ENCODE results near the gene CSAD. TPM values are rescaled to one million over a fixed set of nuclear protein-coding genes. Genes with fewer than 3 reads are reported as not detected.

Gene CSAD
- polyA plus RNA-seq, 1 experiment: 30.7 TPM

DNA sequence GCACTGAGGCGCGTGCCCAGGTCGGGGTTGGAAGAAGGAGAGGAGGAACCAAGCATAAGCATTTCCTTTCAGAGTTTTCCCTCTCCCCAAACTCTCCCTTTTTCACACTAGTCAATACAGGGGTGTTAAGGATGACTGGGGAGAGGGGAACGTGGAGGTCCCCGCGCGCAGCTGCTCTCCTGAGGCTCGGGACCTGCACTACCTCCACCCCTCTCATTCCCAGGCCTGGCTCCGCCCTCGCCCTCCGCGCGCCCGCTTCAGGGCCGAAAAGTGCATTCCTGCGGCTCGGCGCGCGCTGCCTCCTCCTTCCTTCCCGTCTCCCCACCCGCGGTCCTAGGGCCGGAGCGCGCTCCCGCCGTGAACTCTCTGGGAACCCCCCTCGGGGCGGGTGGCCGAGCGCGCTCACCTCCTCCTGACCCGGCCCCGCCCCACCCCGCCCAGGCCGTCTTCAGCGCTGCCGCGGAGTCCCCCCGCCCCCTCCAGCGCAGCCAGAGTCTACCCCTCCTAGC is 40.0 kb upstream of the CSAD start:
- CTCF ChIA-PET: interaction anchor here (1.1 to 1.5 kb wide), 3 partner anchors 11 to 71 kb away, joined by 3 to 5 read pairs (median 5); no protein-coding TSS in a partner anchor
- POLR2A ChIA-PET: no interaction called here

DNA sequence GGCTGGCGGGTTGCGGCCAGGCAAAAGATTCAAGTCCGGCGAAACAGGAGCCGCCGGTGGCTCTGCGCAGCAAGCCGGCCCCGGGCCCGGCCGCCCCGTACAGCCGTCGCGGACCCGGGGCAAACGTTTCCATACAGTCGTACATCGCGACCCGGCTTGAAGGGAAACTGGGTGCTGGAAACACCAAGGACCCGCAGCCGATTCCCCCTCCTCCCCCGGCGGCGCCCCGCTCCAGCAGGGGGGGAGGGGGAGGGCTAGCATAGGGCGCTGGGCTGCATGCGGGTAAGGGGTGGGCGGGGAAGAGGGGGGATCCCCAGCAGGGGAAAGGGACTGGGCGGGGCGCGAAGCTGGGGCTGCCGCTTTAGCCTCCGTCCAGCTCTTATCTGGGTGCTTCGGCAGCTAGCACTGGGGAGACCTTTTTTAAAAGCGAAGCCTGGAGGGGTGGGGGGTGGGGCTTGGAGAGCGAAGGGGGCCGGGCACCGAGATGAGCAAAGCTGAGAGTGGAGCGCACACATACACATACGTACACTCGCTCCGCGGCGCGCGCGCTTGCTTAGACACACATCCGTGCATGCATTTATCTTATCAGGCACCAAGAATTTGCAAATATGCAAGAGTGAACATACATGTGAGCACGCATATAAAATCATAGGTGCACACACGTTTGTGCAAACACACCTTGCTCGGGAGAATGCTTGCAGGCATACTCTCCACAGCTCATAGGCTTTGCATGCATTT is 39.4 kb upstream of the CSAD start:
- Histone ChIP-seq H3K27me3 (ENCODE audit: control insufficient read depth, insufficient read depth, low read length) (no peaks in the 10 kb centered on the region), H3K4me3 (ENCODE audit: low read depth, low read length) (peak overlapping the region; percentile 51), H3K36me3 (ENCODE audit: control insufficient read depth, insufficient read depth, low read length) (peaks cover 7% of the 10 kb centered on the region; the same call in 1 of the 2 replicates)
- ChIA-PET POLR2A (interaction anchor here (1.0 kb wide), 1 partner anchor 78 kb away, joined by 3 read pairs; no protein-coding TSS in a partner anchor), CTCF (interaction anchor here (0.9 to 13.1 kb wide), 5 partner anchors 10 to 71 kb away, joined by 3 to 240 read pairs (median 5); partner anchors contain the start of gene ESPL1)
- no peak for DNase-seq (ENCODE audit: low read depth)
- TF ChIP-seq, protein P1, sequence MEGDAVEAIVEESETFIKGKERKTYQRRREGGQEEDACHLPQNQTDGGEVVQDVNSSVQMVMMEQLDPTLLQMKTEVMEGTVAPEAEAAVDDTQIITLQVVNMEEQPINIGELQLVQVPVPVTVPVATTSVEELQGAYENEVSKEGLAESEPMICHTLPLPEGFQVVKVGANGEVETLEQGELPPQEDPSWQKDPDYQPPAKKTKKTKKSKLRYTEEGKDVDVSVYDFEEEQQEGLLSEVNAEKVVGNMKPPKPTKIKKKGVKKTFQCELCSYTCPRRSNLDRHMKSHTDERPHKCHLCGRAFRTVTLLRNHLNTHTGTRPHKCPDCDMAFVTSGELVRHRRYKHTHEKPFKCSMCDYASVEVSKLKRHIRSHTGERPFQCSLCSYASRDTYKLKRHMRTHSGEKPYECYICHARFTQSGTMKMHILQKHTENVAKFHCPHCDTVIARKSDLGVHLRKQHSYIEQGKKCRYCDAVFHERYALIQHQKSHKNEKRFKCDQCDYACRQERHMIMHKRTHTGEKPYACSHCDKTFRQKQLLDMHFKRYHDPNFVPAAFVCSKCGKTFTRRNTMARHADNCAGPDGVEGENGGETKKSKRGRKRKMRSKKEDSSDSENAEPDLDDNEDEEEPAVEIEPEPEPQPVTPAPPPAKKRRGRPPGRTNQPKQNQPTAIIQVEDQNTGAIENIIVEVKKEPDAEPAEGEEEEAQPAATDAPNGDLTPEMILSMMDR (IDR thresholded peaks at IDR 0.05; ENCODE audit: insufficient read depth, low read depth, low read length): no peak

More for the DNA sequence above, 40.0 kb upstream of the CSAD start:
- DNase-seq (ENCODE audit: low read depth): peak; percentile 69
- Histone ChIP-seq H3K4me3 (ENCODE audit: low read depth, low read length) (peak overlapping the region; percentile 51), H3K27me3 (ENCODE audit: control insufficient read depth, insufficient read depth, low read length) (no peaks in the 10 kb centered on the region), H3K36me3 (ENCODE audit: control insufficient read depth, insufficient read depth, low read length) (0 out of 2 replicates have a peak, but pooled peaks cover 2% of the 10 kb centered on the region)
- TF ChIP-seq, protein P1 (IDR thresholded peaks at IDR 0.05; ENCODE audit: insufficient read depth, low read depth, low read length): no peak

DNA sequence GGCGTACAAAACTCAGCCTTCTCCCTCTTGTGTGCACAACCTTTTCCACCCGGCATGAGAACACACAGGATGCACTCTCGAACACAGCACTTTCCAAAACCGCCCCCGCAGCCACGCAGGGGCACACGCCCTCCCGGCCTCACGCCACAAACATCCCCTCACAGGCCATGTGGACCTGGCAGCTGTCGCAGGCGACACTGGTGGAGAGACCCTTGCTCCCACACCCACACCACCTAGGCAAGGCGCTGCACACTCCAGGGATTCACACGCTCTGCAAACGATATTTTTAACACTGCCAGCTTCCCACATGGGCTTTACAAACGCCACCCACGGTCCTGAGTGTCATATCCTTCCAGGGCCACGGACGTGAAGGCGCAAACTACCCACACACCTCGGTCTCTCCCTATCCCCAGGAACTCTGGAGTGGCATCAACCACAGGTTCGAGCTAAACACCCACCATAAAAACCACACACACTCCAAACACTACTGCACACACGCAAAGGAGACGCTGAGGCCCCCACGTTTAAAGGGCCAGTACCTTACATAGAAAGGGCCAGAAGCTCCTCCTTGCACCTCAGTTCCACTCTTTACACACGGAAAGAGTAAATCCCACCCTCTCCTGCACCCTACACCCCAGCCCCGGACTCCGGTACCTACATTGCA is 38.7 kb upstream of the CSAD start:
- Histone ChIP-seq H3K4me3 (ENCODE audit: low read depth, low read length) (peak overlapping the region; percentile 51), H3K36me3 (ENCODE audit: control insufficient read depth, insufficient read depth, low read length) (peaks cover 11% of the 10 kb centered on the region), H3K27me3 (ENCODE audit: control insufficient read depth, insufficient read depth, low read length) (no peaks in the 10 kb centered on the region)
- ChIA-PET CTCF (interaction anchor here (0.9 to 13.1 kb wide), 5 partner anchors 9 to 68 kb away, joined by 3 to 240 read pairs (median 5); partner anchors contain the start of gene ESPL1), POLR2A (interaction anchor here (1.0 to 1.5 kb wide), 2 partner anchors 76 to 79 kb away, joined by 3 to 6 read pairs; partner anchors contain the start of gene PFDN5)
- no peak for DNase-seq (ENCODE audit: low read depth)
- TF ChIP-seq, protein P1 (IDR thresholded peaks at IDR 0.05; ENCODE audit: insufficient read depth, low read depth, low read length): no peak

DNA sequence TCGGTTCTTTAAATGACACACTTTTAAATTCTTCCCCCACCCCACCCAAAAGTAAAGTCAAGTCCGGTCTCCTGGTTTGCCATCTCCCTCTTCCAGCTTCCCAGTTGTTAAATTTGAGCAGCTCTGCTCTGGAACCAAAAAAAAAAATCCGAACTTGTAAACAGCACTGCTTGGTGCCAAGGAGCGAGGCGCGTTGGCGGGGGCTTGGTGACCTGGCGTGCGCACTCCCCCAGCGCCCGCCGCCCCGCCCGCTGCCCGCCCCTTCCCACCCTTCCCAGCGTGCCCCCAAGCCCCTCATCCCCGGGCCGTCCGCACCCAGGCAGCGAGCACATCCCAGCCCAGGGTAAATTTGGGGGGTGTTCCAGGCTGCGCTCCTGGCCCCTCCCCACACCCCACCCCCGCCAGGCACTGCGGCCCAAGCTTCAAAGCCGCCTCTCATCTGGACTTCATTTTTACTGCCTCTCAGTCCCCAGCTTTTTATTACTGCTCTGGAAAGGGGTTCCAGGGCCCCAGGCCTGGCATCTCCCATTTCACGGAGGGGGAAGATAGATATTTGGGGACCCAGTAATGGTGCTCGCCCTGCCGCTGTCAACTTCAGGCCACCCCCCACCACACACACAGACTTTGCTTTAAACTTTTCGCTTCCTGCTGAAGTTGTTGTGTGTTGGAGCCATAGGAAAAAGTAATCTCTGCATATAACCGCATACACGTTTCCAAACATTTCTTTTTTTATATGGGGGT is 38.0 kb upstream of the CSAD start:
- ChIA-PET CTCF (interaction anchor here (0.6 to 13.1 kb wide), 8 partner anchors 11 to 153 kb away, joined by 3 to 240 read pairs (median 5); a partner anchor contains a TSS), POLR2A (interaction anchor here (0.6 to 1.5 kb wide), 2 partner anchors 21 to 77 kb away, joined by 3 to 6 read pairs; partner anchors contain the start of gene PFDN5)
- H3K4me3 ChIP-seq (ENCODE audit: low read depth, low read length): peak overlapping the region; percentile 51
- H3K27me3 ChIP-seq (ENCODE audit: control insufficient read depth, insufficient read depth, low read length): no peaks in the 10 kb centered on the region
- peaks cover 18% of the 10 kb centered on the region for H3K36me3 ChIP-seq (ENCODE audit: control insufficient read depth, insufficient read depth, low read length)
- no peak for DNase-seq (ENCODE audit: low read depth)
- TF ChIP-seq, protein P1 (IDR thresholded peaks at IDR 0.05; ENCODE audit: insufficient read depth, low read depth, low read length): no peak
